IMR-90 (cell line): Measurements from ENCODE around the gene MUC20. TPM values are rescaled to one million over a fixed set of nuclear protein-coding genes. Genes with fewer than 3 reads are reported as not detected.
A peak's percentile ranks its signal among the peaks of the same experiment; 100 is the strongest.
"Not testable (repeated sequence)": the region's sequence is repeated elsewhere in the genome, so short reads cannot be mapped to it uniquely, and the experiment has no call there.

Source experiments
- ATAC-seq: fragments of 200-7000 bp; cut with Tn5 transposase; 2 replicates; pipeline ENCODE4 v1.9.1; 2020; ENCODE audit warnings: low read depth, mild to moderate bottlenecking, moderate library complexity
- BruUV-seq: library from RNA; stranded (reverse); fragments of 400-500 nt; replicated peaks from 2 replicates; lab custom pipeline; 2021; lab: Mats Ljungman, UMichigan
- CTCF ChIA-PET: fragments of 300-600 bp; formaldehyde crosslinking; extraction: SDS; loops from one replicate; lab custom pipeline; 2021; ENCODE audit warnings: antibody characterized with exemption; lab: Yijun Ruan, JAX
- POLR2A ChIA-PET: fragments of 300-600 bp; sonication (Branson Sonifier 250); formaldehyde crosslinking; loops from one replicate; lab custom pipeline; 2022; ENCODE audit warnings: antibody characterized with exemption; ENCODE audit not compliant: unreplicated experiment; lab: Charles Lee
- DNase-seq: peaks from one replicate; pipeline ENCODE4 v3.0.0; 2013
- H2AFZ ChIP-seq: replicated peaks from 2 replicates; pipeline ENCODE3; 2013; ENCODE audit warnings: low read length, mild to moderate bottlenecking; ENCODE audit not compliant: poor library complexity
- H2AK5ac ChIP-seq: 2 replicates; pipeline ENCODE4 v1.6.1; 2013; ENCODE audit warnings: low read depth, low read length, inconsistent platforms
- H2AK9ac ChIP-seq: replicated peaks from 2 replicates; pipeline ENCODE3; 2013; ENCODE audit warnings: mild to moderate bottlenecking, low read depth, low read length, moderate library complexity; ENCODE audit not compliant: poor library complexity
- H2BK120ac ChIP-seq: 2 replicates; pipeline ENCODE4 v1.6.1; 2013; ENCODE audit warnings: low read depth, low read length, inconsistent platforms
- H2BK15ac ChIP-seq: 3 replicates; pipeline ENCODE4 v1.6.1; 2013; ENCODE audit warnings: low read depth, low read length, inconsistent platforms
- H2BK20ac ChIP-seq: 2 replicates; pipeline ENCODE4 v1.6.1; 2013; ENCODE audit warnings: low read depth, mild to moderate bottlenecking, inconsistent platforms, low read length, moderate library complexity
- H2BK5ac ChIP-seq: 2 replicates; pipeline ENCODE4 v1.6.1; 2013; ENCODE audit warnings: mild to moderate bottlenecking, low read depth, low read length, inconsistent platforms; ENCODE audit not compliant: poor library complexity, severe bottlenecking
- H3K14ac ChIP-seq: replicated peaks from 2 replicates; pipeline ENCODE4 v1.6.1; 2013; ENCODE audit warnings: low read depth, low read length, inconsistent platforms
- H3K18ac ChIP-seq: 2 replicates; pipeline ENCODE4 v1.6.1; 2013; ENCODE audit warnings: low read depth, low read length, control low read depth
- H3K23ac ChIP-seq: 2 replicates; pipeline ENCODE4 v1.6.1; 2013; ENCODE audit warnings: low read depth, low read length, inconsistent platforms
- H3K27ac ChIP-seq: 2 replicates; pipeline ENCODE4 v1.5.1; 2013; ENCODE audit warnings: mild to moderate bottlenecking, control low read depth, low read length; ENCODE audit not compliant: insufficient read depth
- H3K27me3 ChIP-seq: 2 replicates; pipeline ENCODE4 v1.6.1; 2013; ENCODE audit warnings: low read length; ENCODE audit not compliant: control insufficient read depth, insufficient read depth
- H3K36me3 ChIP-seq: 2 replicates; pipeline ENCODE4 v1.6.1; 2013; ENCODE audit warnings: low read length, mixed read lengths; ENCODE audit not compliant: control insufficient read depth, insufficient read depth
- H3K4ac ChIP-seq: 2 replicates; pipeline ENCODE4 v1.6.1; 2013; ENCODE audit warnings: low read depth, low read length, inconsistent platforms
- H3K4me1 ChIP-seq: 2 replicates; pipeline ENCODE4 v1.6.1; 2013; ENCODE audit warnings: low read length, mixed read lengths; ENCODE audit not compliant: control insufficient read depth, insufficient read depth
- H3K4me2 ChIP-seq: 2 replicates; pipeline ENCODE4 v1.6.1; 2013; ENCODE audit warnings: low read depth, mild to moderate bottlenecking, control low read depth, low read length, moderate library complexity
- H3K4me3 ChIP-seq: 2 replicates; pipeline ENCODE4 v1.5.1; 2013; ENCODE audit warnings: low read depth, mild to moderate bottlenecking, control low read depth, low read length, moderate library complexity; ENCODE audit not compliant: insufficient read depth
- H3K56ac ChIP-seq: 2 replicates; pipeline ENCODE4 v1.6.1; 2013; ENCODE audit warnings: low read length, inconsistent platforms; ENCODE audit not compliant: insufficient read depth; ENCODE audit errors: extremely low read depth
- H3K79me1 ChIP-seq, 2 experiments: 2 replicates each; pipeline ENCODE4 v1.6.1; 2013; ENCODE audit warnings: low read length in 2 of 2, inconsistent platforms in 1 of 2, low read depth in 1 of 2
- H3K9ac ChIP-seq: 2 replicates; pipeline ENCODE4 v1.6.1; 2013; ENCODE audit warnings: low read depth, low read length, control low read depth
- H3K9me1 ChIP-seq: 2 replicates; pipeline ENCODE4 v1.6.1; 2013; ENCODE audit warnings: low read length, inconsistent platforms; ENCODE audit not compliant: insufficient read depth
- H3K9me3 ChIP-seq: 2 replicates; pipeline ENCODE4 v1.6.1; 2013; ENCODE audit warnings: low read length; ENCODE audit not compliant: control insufficient read depth, insufficient read depth
- H4K20me1 ChIP-seq: 2 replicates; pipeline ENCODE4 v1.6.1; 2013; ENCODE audit warnings: low read length, inconsistent platforms; ENCODE audit not compliant: insufficient read depth
- H4K5ac ChIP-seq: 2 replicates; pipeline ENCODE4 v1.6.1; 2013; ENCODE audit warnings: mild to moderate bottlenecking, low read depth, low read length, control low read depth
- H4K8ac ChIP-seq, 2 experiments: 2 replicates each; pipeline ENCODE4 v1.6.1; 2013; ENCODE audit warnings: low read depth in 2 of 2, low read length in 2 of 2, control low read depth in 1 of 2, inconsistent platforms in 1 of 2
- H4K91ac ChIP-seq: 2 replicates; pipeline ENCODE4 v1.6.1; 2013; ENCODE audit warnings: low read depth, low read length, inconsistent platforms; ENCODE audit not compliant: insufficient read depth
- WGBS, 2 experiments: methylation state at CpG; one replicate each; pipeline versions ENCODE4 v1.1.5 to v1.1.7; 2013; ENCODE audit warnings: missing lambda C conversion rate in 2 of 2; ENCODE audit not compliant: insufficient read length in 1 of 2; ENCODE audit errors: extremely low coverage in 2 of 2; 5-methylcytosine and 5-hydroxymethylcytosine counted together
- dilution Hi-C: fragments of 300-500 bp; cut with HindIII; formaldehyde crosslinking; loops from one replicate; pipeline ENCODE4 v1.14.3; 2018; ENCODE audit warnings: low sequenced_read_pairs; ENCODE audit not compliant: unreplicated experiment
- in situ Hi-C: fragments of 300-500 bp; cut with MboI; formaldehyde crosslinking; loops from 3 replicates; pipeline ENCODE4 v1.14.3; 2019; ENCODE audit warnings: low sequenced_read_pairs, inconsistent platforms, mixed read lengths
- intact Hi-C: fragments of 100-400 bp; cut with micrococcal nuclease; formaldehyde crosslinking; loops from 2 replicates; pipeline ENCODE4 v1.10.0; 2022
- polyA plus RNA-seq, 3 experiments: library from polyadenylated mRNA; depleted of rRNA; stranded (reverse); fragments of >200 nt; gene quantifications; 2 replicates each; pipeline ENCODE4 v1.2.3, GENCODE V29; 2012; ENCODE audit warnings: low replicate concordance in 1 of 3
- total RNA-seq: library from RNA; depleted of rRNA; stranded (reverse); fragments of >200 nt; gene quantifications from 2 replicates; pipeline ENCODE4 v1.2.3, GENCODE V29; 2012

The MUC20 gene
- total and polyA plus RNA-seq, 2 of the 4 experiments (the other 2 are of a cell fraction) = 0.12 TPM; not detected in 1

GRCh38 chr3:195687209-195687760 is 33.5 kb upstream of the MUC20 start:
- 78% methylated on average over 3 of the region's 15 CpGs; no CpG with 5 or more reads in 1 of the 2 experiments for WGBS, 2 experiments
- H4K20me1 ChIP-seq, H4K8ac ChIP-seq, BruUV-seq, H4K91ac ChIP-seq, H2BK120ac ChIP-seq, H3K4me2 ChIP-seq, CTCF ChIA-PET, H2AK9ac ChIP-seq, H3K4ac ChIP-seq, dilution Hi-C loops, H3K9me1 ChIP-seq, H3K4me1 ChIP-seq, H3K27ac ChIP-seq, POLR2A ChIA-PET, H4K5ac ChIP-seq, H2BK15ac ChIP-seq, H2AFZ ChIP-seq, H2BK20ac ChIP-seq, DNase-seq, H3K27me3 ChIP-seq, H3K4me3 ChIP-seq, H3K14ac ChIP-seq, H3K18ac ChIP-seq, H3K56ac ChIP-seq, H3K79me1 ChIP-seq, ATAC-seq, H2BK5ac ChIP-seq, H3K9ac ChIP-seq, H3K9me3 ChIP-seq, H3K23ac ChIP-seq: not testable (repeated sequence)
- intact Hi-C loops (loop anchor here (10.0 kb wide), 1 partner anchor 278 kb away; no protein-coding TSS in a partner anchor), in situ Hi-C loops (loop anchor here (25.0 kb wide), 1 partner anchor 275 kb away; no protein-coding TSS in a partner anchor)
- peaks cover 27% of the 10 kb centered on the region for H3K36me3 ChIP-seq
- peak overlapping the region; percentile 43; the same call in 1 of the 2 replicates for H2AK5ac ChIP-seq

GRCh38 chr3:195688471-195689183 is 32.2 kb upstream of the MUC20 start:
- H2BK5ac ChIP-seq = peak overlapping the region; percentile 28
- H3K14ac ChIP-seq, H2BK20ac ChIP-seq, H3K18ac ChIP-seq, H4K20me1 ChIP-seq, BruUV-seq, H3K4me3 ChIP-seq, dilution Hi-C loops, H3K9ac ChIP-seq, H4K91ac ChIP-seq, H2BK15ac ChIP-seq, H3K56ac ChIP-seq, H3K9me1 ChIP-seq, H2BK120ac ChIP-seq, H3K4me1 ChIP-seq, H2AK5ac ChIP-seq, H3K27me3 ChIP-seq, H2AK9ac ChIP-seq, POLR2A ChIA-PET, H3K27ac ChIP-seq, CTCF ChIA-PET, H3K4ac ChIP-seq, H3K4me2 ChIP-seq, H4K8ac ChIP-seq, H2AFZ ChIP-seq, H3K23ac ChIP-seq, H4K5ac ChIP-seq, H3K9me3 ChIP-seq: not testable (repeated sequence)
- peaks cover 27% of the 10 kb centered on the region for H3K36me3 ChIP-seq
- peak; percentile 79 for ATAC-seq
- in situ Hi-C loops (loop anchor here (25.0 kb wide), 1 partner anchor 274 kb away; no protein-coding TSS in a partner anchor), intact Hi-C loops (loop anchor here (10.0 kb wide), 1 partner anchor 276 kb away; no protein-coding TSS in a partner anchor)
- peak; percentile 87 for DNase-seq
- peaks cover 0 to 13% of the 10 kb centered on the region in 2 experiments; a peak in 1 of 4 replicates for H3K79me1 ChIP-seq
- no CpG with 5 or more reads among the region's 14 CpGs for WGBS, 2 experiments
